Activated gamma-delta T cell treated with Interleukin-2 at 50 U/mL for 16 hours (primary cell): Measurements from ENCODE around the gene GULP1.

Source experiments
- DNase-seq: peaks from one replicate; pipeline ENCODE4 v3.0.0-alpha.2; 2020

The GULP1 gene

DNA sequence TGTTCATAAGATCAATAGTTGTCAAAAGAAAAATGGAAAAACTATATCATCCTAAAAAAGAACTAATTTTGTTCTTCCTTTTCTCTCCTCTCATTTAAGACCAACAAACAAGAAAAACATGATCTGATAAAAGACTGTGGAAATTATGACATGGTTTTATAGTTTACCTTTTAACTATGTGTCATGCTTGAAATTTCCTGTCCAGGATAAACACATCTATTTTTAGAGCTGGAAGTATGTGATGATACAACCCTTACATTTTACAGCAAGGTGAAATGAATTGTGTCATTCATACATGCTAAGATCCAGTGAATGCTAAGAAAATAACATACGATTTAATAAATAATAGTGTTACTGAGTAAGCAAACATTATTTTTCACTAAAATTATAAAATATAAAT is 89.9 kb downstream of the GULP1 start:
- DNase-seq, result no peak

DNA sequence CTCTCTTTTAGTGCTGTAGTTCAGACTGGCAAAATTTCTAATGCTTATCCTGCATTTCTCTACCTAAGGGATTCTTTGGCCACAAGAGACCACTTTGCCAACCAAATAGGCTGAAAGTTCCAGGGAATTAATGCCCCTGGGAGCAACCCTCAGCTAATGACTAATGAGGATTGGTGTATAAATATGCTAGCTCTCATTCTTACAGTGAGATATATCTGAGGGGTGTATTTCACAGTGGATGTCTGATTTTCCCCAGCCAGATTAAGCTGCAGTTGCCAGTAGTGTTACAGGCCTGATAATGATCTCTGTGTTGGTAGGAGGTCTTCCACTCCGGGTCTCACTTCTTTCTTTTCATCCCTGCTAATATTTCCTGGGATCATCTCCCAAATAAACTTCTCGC is 90.4 kb downstream of the GULP1 start:
- no peak for DNase-seq

DNA sequence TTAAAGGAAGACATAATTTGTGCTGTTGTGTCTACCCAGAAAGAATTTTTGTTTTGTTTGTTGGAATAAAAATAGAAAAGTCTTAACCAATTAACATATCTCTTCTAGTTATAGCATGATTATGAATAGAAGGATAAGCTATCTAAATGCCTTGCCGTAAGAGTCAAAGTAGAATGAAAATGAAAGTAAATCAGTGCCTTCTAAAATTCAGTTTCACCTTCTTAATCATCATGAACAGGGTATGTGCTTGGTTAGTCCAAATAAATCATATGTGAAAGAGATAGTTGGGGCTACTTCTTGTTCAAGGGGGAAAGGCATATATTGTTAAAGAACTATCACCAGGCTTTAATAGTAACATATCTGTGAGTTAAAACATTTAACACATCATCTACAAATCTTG is 91.5 kb downstream of the GULP1 start:
- DNase-seq, result no peak

DNA sequence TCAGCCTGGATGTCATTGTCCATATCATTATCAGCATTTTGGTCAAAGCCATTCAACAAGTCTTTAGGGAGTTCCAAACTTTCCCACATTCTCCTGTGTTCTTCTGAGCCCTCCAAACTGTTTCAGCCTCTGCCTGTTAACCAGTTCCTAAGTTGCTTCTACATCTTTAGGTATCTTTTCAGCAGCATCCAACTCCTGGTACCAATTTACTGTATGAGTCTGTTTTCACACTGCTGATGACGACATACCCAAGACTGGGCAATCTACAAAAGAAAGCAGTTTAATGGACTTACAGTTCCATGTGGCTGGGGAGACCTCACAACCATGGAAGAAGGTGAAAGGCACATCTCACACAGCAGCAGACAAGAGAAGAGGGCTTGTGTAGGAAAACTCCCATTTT is 94.2 kb downstream of the GULP1 start:
- DNase-seq, result no peak

DNA sequence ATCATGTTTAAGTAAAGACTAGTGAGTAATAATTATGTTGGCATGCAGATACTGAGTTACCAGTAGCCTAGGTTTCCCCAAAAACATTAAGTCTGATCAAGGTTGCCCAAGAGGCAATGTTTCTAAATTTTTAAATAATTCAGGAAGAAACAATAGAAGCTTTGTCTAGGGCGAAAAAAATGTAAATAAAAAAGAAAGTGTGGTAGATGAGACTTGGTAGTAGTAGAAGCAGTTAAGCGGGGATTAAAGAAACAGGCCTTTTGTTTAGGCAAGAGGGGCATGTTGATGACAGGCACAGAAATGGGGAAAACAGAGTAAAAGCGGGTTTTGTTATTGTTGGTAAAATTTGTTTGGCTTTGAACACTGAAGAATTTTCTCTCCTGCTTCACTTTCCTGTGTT is 97.2 kb downstream of the GULP1 start:
- no peak for DNase-seq

DNA sequence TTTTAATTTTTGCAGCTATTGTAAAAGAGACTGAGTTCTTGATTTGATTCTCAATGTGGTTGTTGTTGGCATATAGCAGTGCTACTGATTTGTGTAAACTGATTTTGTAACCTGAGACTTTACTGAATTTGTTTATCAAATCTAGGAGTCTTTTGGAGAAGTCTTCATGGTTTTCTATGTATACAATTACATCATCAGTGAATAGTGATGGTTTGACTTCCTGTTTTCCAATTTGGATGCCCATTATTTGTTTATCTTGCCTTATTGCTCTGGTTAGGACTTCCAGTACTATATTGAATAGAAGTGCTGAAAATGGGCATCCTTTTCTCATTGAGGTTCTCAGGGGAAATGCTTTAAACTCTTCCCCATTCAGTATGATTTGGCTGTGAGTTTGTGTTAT is 99.7 kb downstream of the GULP1 start:
- no peak for DNase-seq

DNA sequence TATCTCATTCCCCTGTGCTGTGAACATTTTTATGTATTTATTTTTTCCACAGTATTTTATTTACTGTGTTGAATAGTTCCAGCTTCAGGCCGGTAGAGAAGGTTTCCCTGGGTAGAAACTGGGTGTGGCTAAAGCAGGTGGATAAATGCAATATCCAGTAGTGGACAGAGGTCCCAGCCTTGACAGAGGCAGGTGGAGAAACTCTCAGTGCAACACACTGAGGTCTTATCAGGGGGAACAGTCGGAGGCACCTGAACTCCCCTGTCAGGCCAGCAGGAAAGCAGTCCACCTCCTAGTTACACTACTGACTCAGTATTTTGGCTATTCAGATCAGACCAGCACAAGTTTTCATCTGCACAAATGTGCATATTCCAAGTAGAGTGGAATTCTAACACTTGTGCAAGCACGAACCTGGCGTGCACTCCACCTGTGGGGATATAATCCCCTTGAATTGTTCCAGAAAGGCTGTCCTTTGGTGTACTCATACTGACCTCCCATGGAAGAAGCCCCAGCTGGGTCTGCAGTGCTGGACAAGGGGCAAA is 103.3 kb downstream of the GULP1 start:
- DNase-seq, result no peak

DNA sequence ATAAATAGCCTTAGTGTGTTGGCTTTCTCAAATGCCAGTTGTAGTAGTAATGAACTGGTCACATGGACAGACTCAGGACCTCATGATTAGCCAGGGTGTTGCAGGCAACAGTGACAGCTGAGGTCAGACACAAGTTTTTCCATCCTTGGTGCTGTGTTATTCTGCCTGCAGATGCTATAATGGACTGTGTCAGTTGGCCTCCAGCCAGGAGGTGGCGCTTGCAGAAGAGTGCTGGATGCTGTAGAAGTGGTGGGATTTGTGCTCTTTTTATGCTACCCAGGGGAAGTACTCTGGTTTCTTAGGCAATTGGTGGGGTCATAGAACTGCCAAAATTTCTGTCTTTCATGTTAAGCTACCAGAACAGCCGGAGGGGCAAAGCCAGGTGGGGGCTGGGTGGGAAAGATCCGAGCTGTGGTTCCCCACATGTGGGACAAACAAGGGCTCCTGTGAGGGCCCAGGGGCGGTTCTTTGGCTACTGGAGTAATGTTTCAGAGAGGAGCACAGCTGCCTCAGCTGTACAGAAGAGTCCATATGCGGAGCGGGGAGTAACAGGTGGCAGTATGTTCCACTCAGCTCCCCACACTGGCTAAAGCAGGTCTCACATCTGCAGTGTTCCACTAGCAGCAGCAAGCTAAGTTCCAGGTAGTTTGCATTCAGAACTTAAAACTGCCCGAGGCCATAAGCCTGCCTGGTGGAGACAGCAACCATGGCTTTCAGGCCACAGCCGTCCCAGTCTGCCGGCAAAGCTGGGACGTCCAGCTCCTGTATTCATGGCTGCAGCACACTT is 104.4 kb downstream of the GULP1 start:
- DNase-seq, result no peak

DNA sequence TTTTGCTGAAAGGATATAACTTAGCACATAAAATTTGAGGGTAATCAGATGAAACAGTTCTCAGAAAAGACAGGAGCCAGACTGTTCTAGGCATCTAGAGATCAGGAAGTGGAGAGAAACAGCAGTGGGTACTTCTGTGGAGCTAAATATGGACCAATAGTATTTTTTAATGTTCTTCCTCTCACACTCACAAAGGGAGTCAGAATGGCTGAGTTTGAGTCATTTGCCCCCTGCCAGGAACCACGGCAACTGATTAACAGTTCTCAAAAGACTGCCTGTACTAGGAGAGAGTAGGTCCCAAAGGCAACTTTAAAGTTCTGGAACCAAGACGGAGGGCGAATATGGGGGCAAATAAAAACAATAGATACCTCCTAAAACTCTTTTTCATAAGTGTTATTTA is 107.5 kb downstream of the GULP1 start:
- no peak for DNase-seq

DNA sequence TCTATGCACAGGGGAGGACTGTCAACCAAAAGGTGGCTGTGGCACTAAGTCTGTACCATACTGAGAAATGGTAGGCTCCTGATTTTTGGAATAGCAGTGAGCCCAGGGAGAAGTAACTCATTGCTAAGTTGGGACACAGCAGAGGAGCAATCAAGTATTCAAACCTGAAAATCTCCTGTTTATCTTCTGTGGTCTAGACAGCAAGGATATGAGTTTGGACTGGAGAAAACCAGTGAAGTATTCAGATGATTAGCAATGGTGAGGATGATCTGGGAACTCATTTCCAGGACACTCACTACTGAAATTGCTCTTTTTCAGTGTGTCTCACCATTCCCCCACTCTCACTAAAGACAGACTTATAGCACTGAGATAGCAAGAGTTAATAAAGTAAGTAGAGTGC is 112.0 kb downstream of the GULP1 start:
- no peak for DNase-seq

DNA sequence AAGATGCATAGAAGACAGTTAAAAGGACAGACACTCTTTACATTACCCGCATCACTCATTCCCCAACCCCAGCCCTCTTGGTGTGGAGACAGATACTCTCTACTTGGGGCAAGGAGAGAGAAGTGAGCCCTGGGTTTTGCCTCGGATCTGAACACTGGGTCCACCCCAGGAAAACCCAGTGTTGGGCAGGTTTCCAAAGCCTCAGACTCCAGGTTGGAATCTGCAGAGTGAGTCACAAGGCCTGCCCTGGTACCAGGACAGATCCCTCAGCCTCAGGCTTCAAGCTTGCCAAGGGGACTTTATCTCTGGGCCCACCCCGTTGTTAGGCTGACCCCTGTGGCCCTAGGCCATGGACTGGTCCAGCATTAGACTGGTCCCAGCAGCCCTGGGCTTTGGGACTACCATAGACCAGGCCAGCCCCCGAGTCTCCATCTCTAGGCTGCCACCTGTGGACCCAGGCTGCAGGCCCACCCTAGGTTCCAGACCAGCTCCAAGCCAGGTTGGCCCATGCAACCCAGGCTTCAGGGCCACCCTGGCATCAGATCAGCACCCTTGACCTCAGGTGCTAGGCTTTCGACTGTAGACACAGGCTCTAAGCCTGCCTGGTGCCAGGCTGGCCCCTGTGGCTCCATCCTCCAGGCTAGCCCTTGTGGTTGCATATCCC is 112.8 kb downstream of the GULP1 start:
- DNase-seq, result no peak

DNA sequence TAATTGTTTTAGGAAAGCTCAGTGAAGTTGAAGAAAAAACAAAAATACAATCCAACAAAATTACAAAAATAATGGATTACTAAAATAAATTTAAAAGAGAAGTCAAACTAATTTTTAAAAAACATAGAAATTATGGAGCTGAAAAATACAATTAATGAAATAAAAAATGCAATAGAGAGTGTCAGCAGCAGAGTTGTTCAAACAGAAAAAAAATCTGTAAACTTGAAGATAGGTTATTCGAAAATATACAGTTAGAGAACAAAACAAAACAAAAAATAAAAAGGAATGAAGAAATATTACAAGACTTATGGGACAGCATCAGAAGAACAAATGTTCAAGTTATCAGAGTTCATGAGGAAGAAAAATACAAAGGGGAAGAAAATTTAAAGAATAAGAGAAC is 114.7 kb downstream of the GULP1 start:
- no peak for DNase-seq

DNA sequence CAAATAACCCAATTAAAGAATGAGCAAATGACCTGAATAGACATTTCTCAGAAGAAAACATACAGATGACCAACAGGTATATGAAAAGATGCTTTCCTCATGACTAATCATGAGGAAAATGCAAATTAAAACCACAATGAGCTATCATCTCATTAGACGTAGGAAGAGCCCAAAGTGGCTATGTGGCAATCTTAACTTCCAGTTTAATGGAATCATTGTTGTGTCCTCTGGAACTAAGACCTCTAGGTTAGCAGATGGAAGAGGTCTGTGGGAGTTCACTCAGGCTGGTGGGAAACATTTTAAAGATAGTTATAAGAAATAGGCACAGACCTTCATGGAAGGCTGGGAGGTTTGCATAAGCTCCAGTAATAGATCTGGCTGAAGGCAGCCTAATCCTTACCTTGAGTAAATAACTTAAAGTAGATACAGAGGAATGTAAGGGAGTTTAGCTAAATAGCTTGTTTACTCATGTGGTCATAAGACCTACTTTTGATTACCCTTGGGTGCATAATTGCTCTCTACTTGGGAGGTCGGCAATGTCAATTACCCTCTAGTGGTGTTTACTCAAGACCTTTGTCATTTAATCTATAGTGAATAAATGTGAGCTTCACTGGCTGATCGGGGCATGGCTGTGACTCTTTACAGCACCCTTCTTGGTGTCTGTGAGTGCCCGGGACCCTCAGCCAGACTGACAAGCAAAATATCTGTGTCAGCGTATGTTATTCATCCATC is 119.0 kb downstream of the GULP1 start:
- DNase-seq, result no peak

DNA sequence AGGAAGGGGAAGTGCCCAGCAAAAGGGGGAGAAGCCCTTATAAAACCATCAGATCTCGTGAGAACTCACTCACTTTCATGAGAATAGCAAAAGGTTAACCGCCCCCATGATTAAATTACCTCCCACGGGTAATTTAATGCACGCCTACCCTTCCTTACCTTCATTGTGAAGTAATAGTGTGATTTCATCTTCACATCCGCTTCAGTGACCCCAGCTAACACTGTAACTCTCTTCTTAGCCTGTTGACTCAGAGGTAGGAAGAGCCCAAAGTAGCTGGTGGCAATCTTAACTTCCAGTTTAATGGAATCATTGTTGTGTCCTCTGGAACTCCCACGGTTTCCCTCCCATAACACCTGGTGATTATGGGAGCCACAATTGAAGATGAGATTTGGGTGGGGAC is 120.5 kb downstream of the GULP1 start:
- DNase-seq, result no peak

DNA sequence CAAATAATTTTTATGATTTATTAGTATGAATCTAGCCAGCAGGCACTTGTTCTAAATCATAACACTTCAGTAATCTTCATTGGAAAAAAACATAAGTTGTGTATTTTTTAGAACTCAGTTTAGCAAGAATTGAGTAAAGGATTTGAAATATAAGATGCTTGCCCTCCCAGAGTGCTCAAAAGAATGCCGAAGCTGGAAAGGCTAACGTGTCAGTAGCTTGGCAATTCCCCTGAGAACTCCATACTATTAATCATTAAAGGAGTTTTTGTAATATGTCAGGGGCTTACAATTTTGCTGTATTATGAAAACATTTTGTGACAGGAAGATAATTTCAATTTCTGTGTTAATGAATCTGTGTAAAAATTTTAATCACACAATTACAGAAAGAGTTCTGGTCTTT is 122.7 kb downstream of the GULP1 start:
- DNase-seq, result no peak

DNA sequence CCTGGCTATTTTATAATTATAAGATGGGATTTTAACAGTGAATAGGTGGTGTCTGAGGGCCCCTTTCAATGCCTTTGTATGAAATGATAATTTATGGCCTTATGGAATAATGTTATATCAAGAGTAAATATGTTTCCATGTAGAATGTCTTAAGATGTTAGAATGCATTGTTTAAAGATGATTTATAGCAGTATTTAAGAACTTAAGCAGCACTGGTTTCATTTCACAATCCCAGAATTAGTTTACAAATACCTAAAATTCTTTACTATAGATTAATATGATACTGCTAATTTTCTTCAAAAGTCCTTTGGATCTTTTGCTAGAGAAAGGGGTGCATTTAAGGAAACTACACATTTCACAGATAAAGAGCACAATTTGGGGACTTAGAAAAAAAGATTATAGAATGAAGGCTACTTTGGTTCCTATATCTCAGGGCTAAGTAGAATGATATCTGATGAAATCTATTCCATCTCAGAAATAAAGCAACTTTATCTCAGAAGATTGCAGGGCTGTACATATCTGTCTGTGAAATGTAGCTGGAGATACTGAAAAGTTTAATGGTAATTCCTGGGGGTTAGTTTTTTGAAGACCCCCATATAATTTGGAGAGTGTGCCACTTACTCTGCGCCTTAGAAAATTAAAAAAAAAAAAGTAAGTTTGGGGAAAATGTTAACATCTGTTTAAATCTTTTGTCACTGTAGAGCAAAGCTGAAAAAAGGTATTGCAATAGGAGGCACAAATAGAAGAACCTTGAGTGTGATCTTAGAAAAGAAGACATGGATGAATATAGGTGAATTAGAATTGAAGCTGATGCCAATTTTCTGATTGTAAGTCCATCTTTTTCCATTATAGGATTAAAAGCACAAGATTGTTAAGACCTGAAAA is 123.4 kb downstream of the GULP1 start:
- no peak for DNase-seq

DNA sequence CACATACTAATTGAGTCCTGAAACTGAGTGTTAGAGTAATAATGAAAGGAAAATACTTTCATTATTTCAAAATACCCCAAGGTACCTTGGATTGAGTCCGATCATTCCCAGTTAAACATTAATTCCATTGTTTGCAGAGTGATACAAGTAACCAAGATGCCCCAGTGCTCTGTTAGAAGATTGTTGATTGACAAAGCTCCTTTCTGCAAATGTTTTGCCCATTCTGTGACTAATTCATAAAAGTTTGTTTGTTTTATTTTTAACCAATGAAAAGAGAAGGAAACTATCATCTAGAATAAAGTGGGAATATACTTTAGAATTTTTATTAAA is 124.0 kb downstream of the GULP1 start:
- DNase-seq, result no peak

DNA sequence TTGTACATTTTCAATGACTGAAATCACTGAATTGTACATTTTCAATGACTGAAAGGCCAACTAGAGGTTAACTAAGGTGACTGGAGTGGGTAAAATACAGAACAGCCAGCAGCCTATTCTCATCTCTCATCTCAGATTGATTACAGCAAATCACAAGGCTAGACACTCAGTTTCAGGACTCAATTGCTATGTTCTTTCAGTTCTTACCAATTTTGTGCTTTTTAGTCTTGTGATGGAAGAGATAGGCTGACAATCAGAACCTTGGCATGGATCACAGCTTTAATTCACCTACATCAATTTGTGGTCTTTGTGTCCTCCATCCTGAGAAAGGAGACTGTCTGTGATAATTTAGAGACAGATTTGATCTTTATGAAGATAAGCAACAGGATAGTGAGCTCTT is 124.7 kb downstream of the GULP1 start:
- no peak for DNase-seq

DNA sequence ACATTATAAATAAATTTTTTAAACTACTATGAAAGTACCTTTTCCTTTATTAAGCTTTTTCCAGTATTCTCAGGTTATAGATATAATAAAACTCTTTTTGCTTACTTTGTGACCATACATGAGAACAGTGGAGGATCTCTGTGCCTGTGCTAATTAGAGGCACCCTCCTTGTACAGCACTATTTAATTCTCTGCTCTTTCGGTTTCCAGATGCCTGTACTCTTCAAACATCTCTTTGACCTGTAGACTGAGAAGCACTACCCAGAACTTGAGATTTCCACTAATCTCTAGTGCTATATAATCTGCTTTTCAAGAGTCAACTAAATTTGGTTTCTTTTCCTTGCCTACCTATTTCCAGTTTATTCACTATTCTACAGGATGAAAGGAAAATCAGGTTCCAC is 131.1 kb downstream of the GULP1 start:
- DNase-seq, result no peak

DNA sequence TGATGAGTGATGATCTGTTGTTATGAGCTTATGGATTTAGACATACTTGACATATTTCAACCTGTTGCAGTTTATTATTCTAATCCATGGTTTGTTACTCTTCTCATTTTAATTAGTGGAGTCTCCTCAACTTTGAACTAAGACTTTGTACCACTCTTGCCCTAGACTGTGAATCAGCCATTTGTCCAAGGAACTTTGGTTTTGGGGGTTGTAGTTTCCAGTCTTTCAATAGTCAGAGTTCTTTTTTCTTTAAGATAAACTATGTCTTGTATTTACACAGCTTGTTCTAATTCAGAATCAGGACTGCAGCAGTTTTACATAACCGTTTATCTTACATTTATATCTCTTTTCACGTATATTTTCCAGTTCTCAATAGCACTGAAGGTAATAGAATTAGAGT is 133.6 kb downstream of the GULP1 start:
- no peak for DNase-seq

DNA sequence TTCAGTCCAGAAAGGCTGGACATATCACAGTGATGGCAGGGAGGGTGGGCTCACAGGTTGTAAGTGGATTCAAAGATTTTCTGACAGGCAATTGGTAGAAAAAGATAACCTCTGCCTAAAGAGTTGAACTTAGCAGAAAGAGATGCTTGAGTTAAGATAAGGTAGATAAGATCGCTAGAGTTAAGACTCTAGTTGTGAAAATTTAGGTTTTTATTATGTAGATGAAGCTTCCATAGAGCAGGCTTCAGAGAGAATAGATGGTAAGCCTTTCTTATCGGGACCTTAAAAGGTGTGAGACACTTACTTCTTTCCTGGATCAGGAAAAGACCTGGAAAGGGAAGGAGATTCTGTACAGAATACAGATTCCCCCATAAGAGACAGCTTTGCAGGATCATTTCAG is 134.4 kb downstream of the GULP1 start:
- no peak for DNase-seq

DNA sequence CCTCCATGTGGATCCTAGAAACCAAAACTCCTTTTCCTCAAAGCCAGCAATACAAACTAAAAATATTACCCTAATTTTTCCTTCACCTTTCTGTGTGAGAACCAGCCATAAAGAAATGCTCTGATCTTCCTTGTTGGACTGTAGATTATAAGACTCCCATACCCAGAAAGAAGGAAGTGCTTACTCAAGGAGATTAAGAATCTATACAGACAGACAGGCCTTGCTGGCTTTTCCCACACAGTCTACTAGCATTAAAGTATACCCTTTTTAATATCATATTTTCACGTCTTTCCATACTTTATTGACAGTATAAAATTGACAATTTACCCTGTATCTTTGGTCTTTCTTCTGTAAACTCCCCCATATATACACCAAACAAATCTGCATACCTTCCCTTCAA is 139.0 kb downstream of the GULP1 start:
- DNase-seq, result no peak

DNA sequence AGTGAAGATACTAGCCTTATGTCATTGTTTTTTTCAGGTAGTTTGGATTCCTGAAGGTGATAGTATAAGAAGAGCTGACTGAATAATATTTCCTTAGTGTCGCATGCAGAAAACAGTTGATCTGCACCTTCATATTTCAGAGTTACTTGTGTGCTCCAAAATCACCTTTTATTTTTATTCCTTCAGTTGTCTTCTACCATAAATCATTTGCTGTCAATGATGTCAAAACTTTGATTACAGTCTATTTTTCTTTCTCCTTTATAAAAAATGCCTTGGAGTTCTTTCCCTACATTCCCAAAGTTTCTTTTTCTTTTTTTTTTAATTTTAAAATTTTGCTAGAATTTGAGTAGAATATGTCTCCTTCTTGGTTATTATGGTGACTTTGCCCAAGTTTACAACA is 142.3 kb downstream of the GULP1 start:
- no peak for DNase-seq
